ENCODE results near the gene BOD1. TPM values are rescaled to one million over a fixed set of nuclear protein-coding genes. Genes with fewer than 3 reads are reported as not detected.
A peak's percentile ranks its signal among the peaks of the same experiment; 100 is the strongest.

BOD1 gene
- total RNA-seq, 1 experiment from 2014 or later = 70.9 TPM

GRCh38 chr5:173574983-173575382 is 41.5 kb downstream of the BOD1 start:
- H3K36me3 ChIP-seq (ENCODE audit: insufficient read depth, low read length, poor library complexity, severe bottlenecking) = no peaks in the 10 kb centered on the region
- no peaks in the 10 kb centered on the region for H3K9me3 ChIP-seq (ENCODE audit: low read depth, low read length, poor library complexity, severe bottlenecking)
- intact Hi-C loops (cut with micrococcal nuclease; ENCODE audit: unreplicated experiment) = no loop called here
- CTCF ChIA-PET = no interaction called here
- H3K4me1 ChIP-seq (ENCODE audit: insufficient read depth, low read length, poor library complexity, severe bottlenecking) = no peaks in the 10 kb centered on the region
- no peak for DNase-seq (ENCODE audit: low spot score)
- POLR2A ChIA-PET (ENCODE audit: low non-redundant PET) = no interaction called here
- no peaks in the 10 kb centered on the region for H3K27me3 ChIP-seq (replicated peaks; ENCODE audit: insufficient read depth, low read depth, low read length, poor library complexity)
- no peak overlapping the region for H3K27ac ChIP-seq (ENCODE audit: low read depth, low read length, poor library complexity, severe bottlenecking)
- no peak overlapping the region for H3K4me3 ChIP-seq (ENCODE audit: low read depth, low read length, poor library complexity, severe bottlenecking)
- no peak for TF ChIP-seq CTCF (conservative IDR thresholded peaks at IDR 0.05; ENCODE audit: low read depth, low read length)
- TF ChIP-seq EZH2 (IDR thresholded peaks at IDR 0.05; ENCODE audit: borderline replicate concordance, low read depth, low read length, poor library complexity, severe bottlenecking) = no peak
- BruUV-seq (replicated peaks) = no TSS peak

- no peaks in the 10 kb centered on the region for H3K36me3 ChIP-seq (ENCODE audit: insufficient read depth, low read length, poor library complexity, severe bottlenecking)
- intact Hi-C loops (cut with micrococcal nuclease; ENCODE audit: unreplicated experiment) = loop anchor here (1.0 kb wide), 1 partner anchor 279 kb away; no protein-coding TSS in a partner anchor
- H3K4me1 ChIP-seq (ENCODE audit: insufficient read depth, low read length, poor library complexity, severe bottlenecking) = no peaks in the 10 kb centered on the region
- ChIA-PET POLR2A (ENCODE audit: low non-redundant PET) (interaction anchor here (0.6 kb wide), 1 partner anchor 257 kb away, joined by 11 read pairs; no protein-coding TSS in a partner anchor), CTCF (interaction anchor here (0.6 to 1.1 kb wide), 3 partner anchors 139 to 279 kb away, joined by 3 to 7 read pairs (median 3); no protein-coding TSS in a partner anchor)
- no peaks in the 10 kb centered on the region for H3K9me3 ChIP-seq (ENCODE audit: low read depth, low read length, poor library complexity, severe bottlenecking)
- DNase-seq (ENCODE audit: low spot score) = peak; percentile 65
- H3K27me3 ChIP-seq (replicated peaks; ENCODE audit: insufficient read depth, low read depth, low read length, poor library complexity) = no peaks in the 10 kb centered on the region
- no TSS peak for BruUV-seq (replicated peaks)
- no peak overlapping the region for H3K27ac ChIP-seq (ENCODE audit: low read depth, low read length, poor library complexity, severe bottlenecking)
- TF ChIP-seq CTCF (conservative IDR thresholded peaks at IDR 0.05; ENCODE audit: low read depth, low read length) (peak; percentile 91), EZH2 (IDR thresholded peaks at IDR 0.05; ENCODE audit: borderline replicate concordance, low read depth, low read length, poor library complexity, severe bottlenecking) (no peak)
- no peak overlapping the region for H3K4me3 ChIP-seq (ENCODE audit: low read depth, low read length, poor library complexity, severe bottlenecking)
Measured at GRCh38 chr5:173573126-173573960, 43.1 kb downstream of the BOD1 start.

DNA sequence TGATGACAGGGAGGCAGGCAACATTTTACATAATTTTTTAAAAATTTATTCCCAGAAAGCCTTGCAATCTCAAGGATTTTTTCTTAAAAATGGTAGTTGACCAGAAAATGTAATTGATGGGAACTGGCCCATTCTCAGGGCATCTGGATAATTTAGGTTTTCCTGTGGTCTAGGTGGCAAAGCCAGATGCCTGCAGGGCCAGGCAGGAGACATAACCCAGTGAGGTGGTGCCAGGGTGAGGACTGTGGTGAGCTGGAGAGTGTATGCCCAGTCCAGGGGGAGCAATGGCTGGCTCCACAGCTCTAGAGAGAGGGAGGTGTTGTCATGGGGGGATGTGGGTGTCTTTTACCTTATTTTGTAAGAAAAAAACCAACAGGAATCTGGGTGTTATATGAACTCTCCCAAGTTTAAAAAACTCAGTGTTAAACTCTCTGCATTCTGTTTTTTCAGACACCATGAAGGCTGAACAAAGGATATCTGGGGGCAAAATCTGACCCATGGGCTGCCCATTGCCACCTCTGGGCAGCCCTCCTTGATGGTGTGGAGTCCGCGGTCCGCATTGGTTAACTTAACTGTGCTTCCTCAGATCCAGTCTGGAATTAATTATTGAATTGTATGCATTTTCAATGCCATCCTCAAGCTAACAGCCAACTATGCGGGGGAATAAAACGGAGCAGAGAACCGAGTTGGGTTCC is 43.9 kb downstream of the BOD1 start:
- no peak overlapping the region for H3K27ac ChIP-seq (ENCODE audit: low read depth, low read length, poor library complexity, severe bottlenecking)
- H3K4me3 ChIP-seq (ENCODE audit: low read depth, low read length, poor library complexity, severe bottlenecking) = no peak overlapping the region
- no TSS peak for BruUV-seq (replicated peaks)
- ChIA-PET POLR2A (ENCODE audit: low non-redundant PET) (interaction anchor here (0.6 kb wide), 1 partner anchor 257 kb away, joined by 11 read pairs; no protein-coding TSS in a partner anchor), CTCF (interaction anchor here (0.6 to 1.1 kb wide), 2 partner anchors 176 to 279 kb away, joined by 3 to 7 read pairs; no protein-coding TSS in a partner anchor)
- TF ChIP-seq EZH2 (IDR thresholded peaks at IDR 0.05; ENCODE audit: borderline replicate concordance, low read depth, low read length, poor library complexity, severe bottlenecking) = no peak
- TF ChIP-seq CTCF (conservative IDR thresholded peaks at IDR 0.05; ENCODE audit: low read depth, low read length) = no peak
- no peaks in the 10 kb centered on the region for H3K27me3 ChIP-seq (replicated peaks; ENCODE audit: insufficient read depth, low read depth, low read length, poor library complexity)
- no peaks in the 10 kb centered on the region for H3K36me3 ChIP-seq (ENCODE audit: insufficient read depth, low read length, poor library complexity, severe bottlenecking)
- intact Hi-C loops (cut with micrococcal nuclease; ENCODE audit: unreplicated experiment) = loop anchor here (1.0 kb wide), 1 partner anchor 278 kb away; no protein-coding TSS in a partner anchor
- no peaks in the 10 kb centered on the region for H3K9me3 ChIP-seq (ENCODE audit: low read depth, low read length, poor library complexity, severe bottlenecking)
- no peaks in the 10 kb centered on the region for H3K4me1 ChIP-seq (ENCODE audit: insufficient read depth, low read length, poor library complexity, severe bottlenecking)
- DNase-seq (ENCODE audit: low spot score) = no peak

Measured in A673 (cell line).